Measurements from ENCODE around the gene SIGLEC15.

DNA sequence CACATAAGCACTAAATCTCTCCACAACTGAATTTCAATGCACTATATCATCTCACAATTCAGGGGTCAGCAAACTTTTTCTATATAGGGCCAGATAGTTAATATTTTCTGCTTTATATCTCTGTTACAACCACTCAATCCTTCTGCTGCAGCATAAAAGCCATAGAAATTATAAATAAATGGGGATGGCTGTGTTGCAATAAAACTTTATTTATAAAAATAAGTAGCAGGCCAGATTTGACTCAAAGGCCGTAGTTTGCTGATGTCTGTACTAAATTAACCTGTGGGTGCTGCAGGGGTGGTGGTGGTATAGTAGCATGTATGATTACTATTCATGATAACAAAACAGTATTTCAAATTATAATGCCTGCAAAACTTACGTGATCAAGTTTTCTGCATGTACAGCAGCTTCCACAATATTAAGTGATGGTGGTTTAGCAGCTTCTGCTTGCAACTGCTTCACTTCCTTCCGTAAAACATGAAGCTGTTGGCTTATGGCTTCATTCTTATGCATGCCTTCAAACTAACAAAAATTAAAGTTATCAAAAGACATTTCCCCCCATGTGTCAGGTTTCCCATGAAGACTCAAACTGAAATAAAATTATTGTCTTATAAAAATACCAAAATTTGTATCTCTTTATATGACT, 64.1 kb downstream of the SIGLEC15 start:
- TF ChIP-seq, protein P1, sequence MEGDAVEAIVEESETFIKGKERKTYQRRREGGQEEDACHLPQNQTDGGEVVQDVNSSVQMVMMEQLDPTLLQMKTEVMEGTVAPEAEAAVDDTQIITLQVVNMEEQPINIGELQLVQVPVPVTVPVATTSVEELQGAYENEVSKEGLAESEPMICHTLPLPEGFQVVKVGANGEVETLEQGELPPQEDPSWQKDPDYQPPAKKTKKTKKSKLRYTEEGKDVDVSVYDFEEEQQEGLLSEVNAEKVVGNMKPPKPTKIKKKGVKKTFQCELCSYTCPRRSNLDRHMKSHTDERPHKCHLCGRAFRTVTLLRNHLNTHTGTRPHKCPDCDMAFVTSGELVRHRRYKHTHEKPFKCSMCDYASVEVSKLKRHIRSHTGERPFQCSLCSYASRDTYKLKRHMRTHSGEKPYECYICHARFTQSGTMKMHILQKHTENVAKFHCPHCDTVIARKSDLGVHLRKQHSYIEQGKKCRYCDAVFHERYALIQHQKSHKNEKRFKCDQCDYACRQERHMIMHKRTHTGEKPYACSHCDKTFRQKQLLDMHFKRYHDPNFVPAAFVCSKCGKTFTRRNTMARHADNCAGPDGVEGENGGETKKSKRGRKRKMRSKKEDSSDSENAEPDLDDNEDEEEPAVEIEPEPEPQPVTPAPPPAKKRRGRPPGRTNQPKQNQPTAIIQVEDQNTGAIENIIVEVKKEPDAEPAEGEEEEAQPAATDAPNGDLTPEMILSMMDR (conservative IDR thresholded peaks at IDR 0.05 in 1 of 2, IDR thresholded peaks at IDR 0.05 in 1 of 2; ENCODE audit: low read depth in 1 of 2, low read length in 2 of 2): no peak
- TF ChIP-seq EZH2 (IDR thresholded peaks at IDR 0.05; ENCODE audit: low read length, missing control alignments): no peak
